Stimulated activated naive CD8-positive, alpha-beta T cell treated with anti-CD3 and anti-CD28 coated beads, Interleukin-15, amount 100 ng/mL, for 72 hours (primary cell): ENCODE measurements around the gene MTMR8.
"Not testable (repeated sequence)": the region's sequence is repeated elsewhere in the genome, so short reads cannot be mapped to it uniquely, and the experiment has no call there.

Source experiments
- ATAC-seq: fragments of 150-1000 bp; cut with Tn5 transposase; 2 replicates; pipeline ENCODE4 v1.10.0; 2021; ENCODE audit warnings: mild to moderate bottlenecking, moderate library complexity
- DNase-seq, 2 donors: peaks; one replicate each; pipeline ENCODE4 v3.0.0; 2021 to 2022
- H3K27ac Mint-ChIP-seq, 2 donors: one replicate each; pipeline ENCODE4 v1.8.0; 2022; ENCODE audit warnings: mild to moderate bottlenecking in 2 of 2, mixed read lengths in 2 of 2, moderate library complexity in 2 of 2
- H3K27me3 Mint-ChIP-seq: one replicate; pipeline ENCODE4 v1.8.0; 2022; ENCODE audit warnings: mixed read lengths
- H3K4me1 Mint-ChIP-seq: one replicate; pipeline ENCODE4 v1.8.0; 2022; ENCODE audit warnings: mild to moderate bottlenecking, mixed read lengths
- H3K4me3 Mint-ChIP-seq, 2 donors: one replicate each; pipeline ENCODE4 v1.8.0; 2022; ENCODE audit warnings: mild to moderate bottlenecking in 2 of 2, mixed read lengths in 2 of 2, moderate library complexity in 1 of 2
- H3K9me3 Mint-ChIP-seq, 2 donors: one replicate each; pipeline ENCODE4 v1.8.0; 2022; ENCODE audit warnings: mixed read lengths in 2 of 2

MTMR8 gene

DNA sequence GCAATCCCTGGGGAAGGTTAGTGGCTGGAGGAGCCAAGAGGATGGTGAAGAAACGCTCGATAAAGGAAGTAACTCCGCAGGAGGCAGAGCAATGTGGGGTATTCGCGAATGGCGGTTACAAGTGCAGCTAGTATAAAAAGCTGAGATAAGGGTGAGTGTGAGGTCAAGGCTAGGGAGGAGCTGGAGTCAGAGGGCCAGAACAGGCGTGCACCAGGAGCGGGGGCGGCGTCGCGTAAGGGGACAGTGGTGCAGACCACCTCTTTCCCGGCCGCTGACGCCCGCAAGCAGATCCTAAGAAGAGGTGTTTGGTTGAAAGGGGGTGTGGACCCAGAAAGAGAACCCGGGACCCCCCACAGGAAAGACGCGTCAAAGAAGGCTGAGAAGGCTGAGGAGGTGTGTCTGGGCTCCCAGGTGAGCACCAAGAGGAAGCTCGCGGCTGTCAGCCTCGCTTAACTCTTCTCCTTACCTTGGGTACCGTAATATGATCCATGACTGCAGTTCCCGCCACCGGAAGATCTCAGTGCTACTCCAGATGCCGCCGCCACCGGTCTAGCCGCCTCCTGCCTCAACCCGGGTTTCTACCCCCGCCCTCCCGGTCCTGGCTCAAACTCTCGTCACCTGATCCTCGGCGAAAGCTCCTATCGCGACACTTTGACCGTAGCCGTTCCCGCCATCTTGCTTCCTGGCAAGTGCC lies at the start of gene MTMR8:
MTMR8 (minus strand) TSS at position 579 of the 694 bp plus-strand sequence; CDS start at position 490, 89 bp downstream.
- Mint-ChIP-seq H3K27ac (peak within 1 kb of the TSS; percentile 87 to 92), H3K9me3 (peaks cover 11 to 15% of the 10 kb centered on the region in 2 donors), H3K27me3 (no peaks in the 10 kb centered on the region), H3K4me1 (peaks cover 14% of the 10 kb centered on the region), H3K4me3 (peak within 1 kb of the TSS; percentile 88 to 92)
- ATAC-seq (peak; percentile 97), DNase-seq (peak; percentile 67 to 80)

GRCh38 chrX:64439551-64439950 lies 44.3 kb upstream of the MTMR8 start:
- DNase-seq, result no peak
- no peaks in the 10 kb centered on the region for H3K4me1 Mint-ChIP-seq
- H3K4me3 Mint-ChIP-seq, result no peak overlapping the region
- no peak for ATAC-seq
- peaks cover 11 to 15% of the 10 kb centered on the region in 2 donors for H3K9me3 Mint-ChIP-seq
- H3K27me3 Mint-ChIP-seq, result no peaks in the 10 kb centered on the region
- H3K27ac Mint-ChIP-seq, result no peak overlapping the region

- DNase-seq (no peak), ATAC-seq (no peak)
- H3K27me3 Mint-ChIP-seq, result no peaks in the 10 kb centered on the region
- no peaks in the 10 kb centered on the region for H3K4me1 Mint-ChIP-seq
- no peak overlapping the region for H3K27ac Mint-ChIP-seq
- peaks cover 11 to 12% of the 10 kb centered on the region in 2 donors for H3K9me3 Mint-ChIP-seq
- H3K4me3 Mint-ChIP-seq, result no peak overlapping the region
Observed at GRCh38 chrX:64437665-64438064, 42.4 kb upstream of the MTMR8 start.

GRCh38 chrX:64437218-64437617 lies 42.0 kb upstream of the MTMR8 start:
- ATAC-seq, result no peak
- no peaks in the 10 kb centered on the region for H3K4me1 Mint-ChIP-seq
- no peaks in the 10 kb centered on the region for H3K27me3 Mint-ChIP-seq
- no peak for DNase-seq
- H3K27ac Mint-ChIP-seq, result no peak overlapping the region
- H3K9me3 Mint-ChIP-seq, result peaks cover 9 to 11% of the 10 kb centered on the region in 2 donors
- no peak overlapping the region for H3K4me3 Mint-ChIP-seq

- no peak for ATAC-seq
- Mint-ChIP-seq H3K4me1 (peaks cover 4% of the 10 kb centered on the region), H3K9me3 (no peaks in the 10 kb centered on the region)
Observed at GRCh38 chrX:64428371-64428770, 33.1 kb upstream of the MTMR8 start.

DNA sequence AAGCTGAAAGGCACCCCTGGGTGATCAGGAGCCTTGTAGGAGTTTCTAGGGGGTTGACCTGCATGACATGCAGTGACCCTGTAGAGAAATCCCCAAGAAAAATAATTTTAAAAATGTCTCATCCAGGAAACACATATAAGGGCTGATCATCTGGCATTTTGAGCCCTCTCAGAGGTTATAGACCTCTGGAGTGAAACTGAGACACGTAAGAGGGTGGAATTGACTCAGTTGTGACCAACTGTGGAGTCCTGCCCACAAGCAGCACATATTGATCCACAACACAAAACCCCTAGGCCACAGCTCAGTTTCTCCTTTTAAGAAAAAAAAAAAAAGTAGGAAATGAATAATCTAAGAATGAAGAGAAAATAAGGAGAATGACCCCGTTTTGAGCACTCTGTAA lies 32.5 kb upstream of the MTMR8 start:
- Mint-ChIP-seq H3K4me1 (peaks cover 4% of the 10 kb centered on the region), H3K27ac (no peak overlapping the region), H3K9me3 (no peaks in the 10 kb centered on the region), H3K27me3 (no peaks in the 10 kb centered on the region), H3K4me3 (no peak overlapping the region)
- ATAC-seq, result peak; percentile 99
- DNase-seq, result peak in 1 of 2 donors; percentile 38

More at GRCh38 chrX:64428371-64428770, 33.1 kb upstream of the MTMR8 start:
- no peaks in the 10 kb centered on the region for H3K27me3 Mint-ChIP-seq
- no peak overlapping the region for H3K4me3 Mint-ChIP-seq
- H3K27ac Mint-ChIP-seq, result no peak overlapping the region
- DNase-seq, result no peak

DNA sequence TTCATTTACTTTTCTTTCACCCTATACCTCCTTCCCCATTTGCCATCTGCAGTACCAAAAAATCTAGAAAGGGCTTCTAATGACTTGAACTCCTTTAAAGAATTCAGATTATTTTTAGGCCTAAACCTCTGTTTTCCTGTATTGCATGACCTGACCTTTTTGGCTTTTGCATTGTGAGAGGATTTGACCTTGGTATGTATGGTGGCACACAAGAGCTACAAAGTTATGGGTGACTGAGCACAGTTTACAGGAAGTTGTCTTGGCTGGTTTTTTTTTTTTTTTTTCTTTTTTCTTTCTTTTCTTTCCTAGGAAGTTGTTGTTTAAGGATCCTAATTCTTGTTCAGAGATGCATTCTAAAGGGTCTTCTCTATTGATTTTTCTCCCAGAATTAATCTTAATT lies 32.0 kb upstream of the MTMR8 start:
- H3K4me3 Mint-ChIP-seq, result no peak overlapping the region
- peak overlapping the region in 1 of 2 donors; percentile 65 for H3K27ac Mint-ChIP-seq
- no peaks in the 10 kb centered on the region for H3K9me3 Mint-ChIP-seq
- no peak for DNase-seq
- H3K4me1 Mint-ChIP-seq, result peaks cover 4% of the 10 kb centered on the region
- no peaks in the 10 kb centered on the region for H3K27me3 Mint-ChIP-seq
- ATAC-seq, result no peak

DNA sequence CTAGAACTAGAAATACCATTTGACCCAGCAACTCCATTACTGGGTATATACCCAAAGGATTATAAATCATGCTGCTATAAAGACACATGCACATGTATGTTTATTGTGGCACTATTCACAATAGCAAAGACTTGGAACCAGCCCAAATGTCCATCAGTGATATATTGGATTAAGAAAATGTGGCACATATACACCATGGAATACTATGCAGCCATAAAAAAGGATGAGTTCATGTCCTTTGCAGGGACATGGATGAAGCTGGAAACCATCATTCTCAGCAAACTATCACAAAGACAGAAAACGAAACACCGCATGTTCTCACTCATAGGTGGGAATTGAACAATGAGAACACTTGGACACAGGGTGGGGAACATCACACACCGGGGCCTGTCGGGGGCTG lies 14.5 kb upstream of the MTMR8 start:
- not testable (repeated sequence) for H3K9me3 Mint-ChIP-seq, H3K4me1 Mint-ChIP-seq, H3K4me3 Mint-ChIP-seq, ATAC-seq, DNase-seq, H3K27me3 Mint-ChIP-seq, H3K27ac Mint-ChIP-seq

GRCh38 chrX:64398088-64398487 lies 2.8 kb upstream of the MTMR8 start:
- ATAC-seq, result no peak
- DNase-seq, result no peak
- Mint-ChIP-seq H3K4me3 (no peak overlapping the region), H3K4me1 (peaks cover 13% of the 10 kb centered on the region), H3K27me3 (no peaks in the 10 kb centered on the region), H3K9me3 (peaks cover 11 to 15% of the 10 kb centered on the region in 2 donors), H3K27ac (no peak overlapping the region)

DNA sequence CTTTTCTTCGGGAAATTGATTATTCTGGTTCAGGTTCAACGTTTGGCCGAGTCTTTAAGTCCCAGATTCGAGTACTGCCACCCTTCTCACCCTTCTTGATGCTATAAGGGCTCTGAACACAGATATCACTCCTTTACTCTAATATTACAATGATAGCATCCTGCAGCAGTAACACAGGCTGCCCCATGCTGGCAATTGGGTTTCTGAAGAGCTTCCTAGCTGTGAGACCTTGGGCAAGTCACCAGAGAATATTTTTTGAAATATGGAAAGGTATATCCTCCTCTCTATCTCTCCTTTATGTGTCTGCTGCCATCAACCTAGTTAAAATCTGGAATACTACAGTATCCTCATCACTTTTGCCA lies 297 bp upstream of the MTMR8 start:
- ATAC-seq (peak; percentile 29), DNase-seq (no peak)
- Mint-ChIP-seq H3K4me3 (peak overlapping the region; percentile 88 to 92), H3K27ac (peak overlapping the region in 1 of 2 donors; percentile 87), H3K27me3 (no peaks in the 10 kb centered on the region), H3K4me1 (peaks cover 14% of the 10 kb centered on the region), H3K9me3 (peaks cover 11 to 15% of the 10 kb centered on the region in 2 donors)

- ATAC-seq, result peak; percentile 10
- Mint-ChIP-seq H3K4me3 (peak overlapping the region; percentile 88 to 92), H3K27ac (peak overlapping the region; percentile 87 to 92), H3K9me3 (peaks cover 11 to 15% of the 10 kb centered on the region in 2 donors), H3K27me3 (no peaks in the 10 kb centered on the region), H3K4me1 (peaks cover 14% of the 10 kb centered on the region)
- DNase-seq, result no peak
Observed at GRCh38 chrX:64394059-64394873, 986 bp downstream of the MTMR8 start.

DNA sequence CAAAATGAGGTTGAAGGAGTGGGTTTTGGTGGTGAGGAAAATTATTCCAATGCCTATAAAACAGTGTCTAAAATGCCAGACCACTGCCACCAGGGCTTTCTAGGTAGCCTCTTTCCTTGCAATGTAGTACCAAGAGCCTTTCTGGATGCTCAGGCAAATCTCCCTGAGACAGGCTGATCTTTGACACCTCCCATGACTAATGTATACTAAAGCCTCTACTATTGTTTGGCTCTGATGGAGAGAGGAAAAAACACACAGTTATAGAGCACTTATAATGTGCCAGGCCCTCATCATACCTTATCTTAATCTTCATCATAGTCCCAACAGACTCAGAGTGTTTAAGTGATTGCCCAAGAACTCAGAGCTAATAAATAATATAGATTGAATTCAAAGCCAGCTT lies 5.8 kb downstream of the MTMR8 start:
- H3K9me3 Mint-ChIP-seq, result peaks cover 5 to 7% of the 10 kb centered on the region in 2 donors
- H3K27me3 Mint-ChIP-seq, result no peaks in the 10 kb centered on the region
- DNase-seq (no peak), ATAC-seq (no peak)
- H3K27ac Mint-ChIP-seq, result no peak overlapping the region
- peaks cover 14% of the 10 kb centered on the region for H3K4me1 Mint-ChIP-seq
- no peak overlapping the region for H3K4me3 Mint-ChIP-seq

DNA sequence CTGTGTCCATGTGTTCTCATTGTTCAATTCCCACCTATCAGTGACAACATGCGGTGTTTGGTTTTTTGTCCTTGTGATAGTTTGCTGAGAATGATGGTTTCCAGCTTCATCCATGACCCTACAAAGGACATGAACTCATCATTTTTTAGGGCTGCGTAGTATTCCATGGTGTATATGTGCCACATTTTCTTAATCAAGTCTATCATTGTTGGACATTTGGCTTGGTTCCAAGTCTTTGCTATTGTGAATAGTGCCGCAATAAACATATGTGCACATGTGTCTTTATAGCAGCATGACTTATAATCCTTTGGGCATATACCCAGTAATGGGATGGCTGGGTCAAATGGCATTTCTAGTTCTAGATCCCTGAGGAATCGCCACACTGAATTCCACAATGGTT lies 14.5 kb downstream of the MTMR8 start:
- H3K9me3 Mint-ChIP-seq, result peaks cover 5 to 33% of the 10 kb centered on the region in 2 donors
- not testable (repeated sequence) for DNase-seq, H3K4me3 Mint-ChIP-seq, H3K4me1 Mint-ChIP-seq, H3K27ac Mint-ChIP-seq, H3K27me3 Mint-ChIP-seq, ATAC-seq

DNA sequence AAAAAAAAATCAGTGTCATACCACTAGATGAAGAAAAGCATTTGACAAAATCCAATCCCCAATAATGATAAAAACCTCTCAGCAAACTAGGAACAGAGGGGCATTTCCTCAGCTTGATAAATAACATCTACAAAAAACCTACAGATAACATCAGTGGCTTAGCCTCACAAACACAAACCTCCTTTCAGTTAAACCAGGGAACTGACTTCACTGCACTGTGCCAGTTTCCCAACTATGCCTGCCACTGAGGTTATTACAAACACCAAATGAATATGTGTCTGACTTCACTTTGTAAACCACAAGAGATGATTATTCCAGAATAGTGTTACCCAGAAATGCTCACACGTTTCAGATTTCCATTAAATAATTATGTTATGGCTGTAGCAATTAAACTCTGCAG lies 15.3 kb downstream of the MTMR8 start:
- DNase-seq, result no peak
- H3K27ac Mint-ChIP-seq, result no peak overlapping the region
- H3K4me3 Mint-ChIP-seq, result no peak overlapping the region
- H3K4me1 Mint-ChIP-seq, result no peaks in the 10 kb centered on the region
- no peak for ATAC-seq
- H3K27me3 Mint-ChIP-seq, result no peaks in the 10 kb centered on the region
- H3K9me3 Mint-ChIP-seq, result peaks cover 0 to 28% of the 10 kb centered on the region in 2 donors

GRCh38 chrX:64377753-64378152 lies 17.5 kb downstream of the MTMR8 start:
- H3K4me3 Mint-ChIP-seq, result no peak overlapping the region
- no peaks in the 10 kb centered on the region for H3K4me1 Mint-ChIP-seq
- peaks cover 4 to 37% of the 10 kb centered on the region in 2 donors for H3K9me3 Mint-ChIP-seq
- DNase-seq (no peak), ATAC-seq (no peak)
- no peak overlapping the region for H3K27ac Mint-ChIP-seq
- no peaks in the 10 kb centered on the region for H3K27me3 Mint-ChIP-seq

GRCh38 chrX:64352081-64352480 lies 43.2 kb downstream of the MTMR8 start:
- no peak for ATAC-seq
- H3K27me3 Mint-ChIP-seq, result no peaks in the 10 kb centered on the region
- H3K27ac Mint-ChIP-seq, result no peak overlapping the region
- H3K9me3 Mint-ChIP-seq, result no peaks in the 10 kb centered on the region
- no peak overlapping the region for H3K4me3 Mint-ChIP-seq
- DNase-seq, result no peak
- H3K4me1 Mint-ChIP-seq, result no peaks in the 10 kb centered on the region
